ENCODE data around the gene IGIP.

IGIP gene

GRCh38 chr5:140168371-140168770, 42.6 kb downstream of the IGIP start:
- DNase-seq = no peak

- DNase-seq = no peak
Measured at GRCh38 chr5:140169410-140169809, 43.7 kb downstream of the IGIP start.

DNA sequence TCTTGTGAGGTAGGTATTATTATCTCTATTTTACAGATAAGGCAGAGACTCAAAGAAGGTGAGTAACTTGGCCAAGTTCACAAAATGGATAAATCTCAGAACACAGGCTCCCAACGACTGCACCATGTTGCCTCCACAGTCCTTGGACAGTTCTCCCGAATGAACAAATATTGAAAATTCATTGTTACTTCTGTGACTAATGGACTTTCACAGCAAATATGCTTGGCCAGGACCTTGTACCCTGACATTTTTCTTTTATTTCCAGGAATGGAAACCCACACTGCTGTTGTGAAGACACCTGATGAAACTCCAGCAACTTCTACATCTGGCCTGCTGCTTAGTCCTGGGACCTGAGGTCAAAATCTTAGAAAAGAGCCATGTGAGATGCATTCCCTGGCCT, 46.7 kb downstream of the IGIP start:
- no peak for DNase-seq

- DNase-seq = no peak
Measured at GRCh38 chr5:140174014-140174413, 48.3 kb downstream of the IGIP start.

GRCh38 chr5:140174465-140175366, 49.0 kb downstream of the IGIP start, which contains the start of gene CYSTM1:
Gene CYSTM1, plus strand, starts transcription at chr5:140175188. Its CDS starts 19,278 bp downstream, at chr5:140194466.
- DNase-seq = peak; percentile 96

- peak; percentile 66 for DNase-seq
Measured at GRCh38 chr5:140175367-140176030, 49.8 kb downstream of the IGIP start.

DNA sequence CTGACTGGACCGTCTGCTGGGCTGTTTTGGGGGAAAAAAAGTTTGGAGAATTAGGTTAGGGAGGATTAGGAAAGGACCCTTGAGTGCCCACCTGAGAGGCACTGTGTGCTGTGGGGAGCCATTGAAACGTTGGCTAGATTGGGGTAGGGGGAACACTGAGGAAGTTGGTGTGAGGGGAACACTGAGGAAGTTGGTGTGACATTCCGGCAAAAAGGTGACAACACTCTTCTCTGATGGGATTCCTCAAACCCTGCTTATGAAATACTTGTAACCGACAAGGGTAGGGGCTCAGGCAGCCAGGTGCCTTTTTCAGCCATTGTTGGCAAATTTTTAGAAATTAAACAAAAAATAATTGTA, 50.3 kb downstream of the IGIP start:
- DNase-seq = no peak

- no peak for DNase-seq
Measured at GRCh38 chr5:140178086-140178410, 52.3 kb downstream of the IGIP start.

DNA sequence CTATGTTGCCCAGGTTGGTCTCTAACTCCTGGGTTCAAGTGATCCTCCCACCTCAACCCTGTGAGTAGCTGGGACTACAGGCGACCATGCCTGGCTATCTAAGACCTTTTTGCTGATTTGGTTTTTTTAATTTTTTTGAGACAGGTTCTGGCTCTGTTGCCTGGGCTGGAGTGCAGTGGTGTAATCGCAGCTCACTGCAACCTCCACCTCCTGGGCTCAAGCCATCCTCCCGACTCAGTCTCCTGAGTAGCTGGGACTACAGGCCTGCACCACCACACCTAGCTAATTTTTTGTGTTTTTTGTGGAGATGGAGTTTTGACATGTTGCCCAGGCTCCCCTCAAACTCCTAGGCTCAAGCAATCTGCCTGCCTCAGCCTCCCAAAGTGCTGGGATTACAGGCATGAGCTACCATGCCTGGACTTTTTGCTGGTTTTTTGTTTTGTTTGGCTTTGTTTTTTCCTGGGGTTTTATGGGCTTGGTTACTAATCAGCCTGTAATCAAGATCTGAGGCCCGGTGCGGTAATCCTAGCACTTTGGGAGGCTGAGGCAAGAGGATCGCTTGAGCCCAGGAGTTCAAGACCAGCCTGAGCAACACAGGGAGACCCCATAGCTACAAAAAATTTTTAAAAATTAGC, 52.9 kb downstream of the IGIP start:
- no peak for DNase-seq

Measured in CD4-positive, alpha-beta T cell treated with Interleukin-21 for 1 hour (primary cell).